GM21825 (cell line): ENCODE data around the gene BPTF.
"Not testable (repeated sequence)": the region's sequence is repeated elsewhere in the genome, so short reads cannot be mapped to it uniquely, and the experiment has no call there.

Source experiments
- ATAC-seq: cut with Tn5 transposase; IDR thresholded peaks from one replicate; pipeline ENCODE4 v1.9.1; 2021; ENCODE audit warnings: mild to moderate bottlenecking, moderate library complexity; ENCODE audit not compliant: unreplicated experiment

Gene BPTF

GRCh38 chr17:67833134-67833533 lies 7.8 kb downstream of the BPTF start:
- no peak for ATAC-seq

DNA sequence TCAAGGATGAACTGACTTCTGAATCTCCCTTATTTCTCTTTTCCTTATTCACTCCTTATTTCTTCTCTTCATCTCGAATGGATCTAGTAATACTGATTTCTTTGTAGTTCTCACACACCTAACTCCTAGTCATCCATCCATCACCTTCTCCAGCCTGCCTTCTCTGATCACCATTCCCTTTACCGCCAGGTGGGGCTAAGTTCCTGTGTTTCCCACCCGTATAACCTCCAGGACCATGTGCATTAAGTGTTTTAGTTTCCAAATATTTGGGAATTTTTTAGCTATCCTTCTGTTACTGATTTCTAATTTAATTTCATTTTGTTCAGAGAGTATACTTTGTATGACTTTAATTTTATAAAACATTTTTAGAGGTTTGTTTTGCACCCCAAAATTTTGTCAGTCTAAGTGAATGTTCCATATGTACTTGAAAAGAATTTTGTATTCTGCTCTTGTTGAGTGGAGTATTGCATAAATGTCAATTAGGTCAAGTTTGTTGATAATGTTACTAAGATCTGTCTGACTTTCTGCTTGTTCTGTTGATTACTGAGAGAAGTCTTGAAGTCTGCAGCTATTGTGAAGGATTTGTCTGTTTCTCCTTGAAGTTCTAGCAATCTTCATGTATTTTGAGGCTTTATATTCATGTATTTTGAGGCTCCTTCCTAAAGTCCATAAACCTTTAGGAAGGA lies 8.8 kb downstream of the BPTF start:
- no peak for ATAC-seq

DNA sequence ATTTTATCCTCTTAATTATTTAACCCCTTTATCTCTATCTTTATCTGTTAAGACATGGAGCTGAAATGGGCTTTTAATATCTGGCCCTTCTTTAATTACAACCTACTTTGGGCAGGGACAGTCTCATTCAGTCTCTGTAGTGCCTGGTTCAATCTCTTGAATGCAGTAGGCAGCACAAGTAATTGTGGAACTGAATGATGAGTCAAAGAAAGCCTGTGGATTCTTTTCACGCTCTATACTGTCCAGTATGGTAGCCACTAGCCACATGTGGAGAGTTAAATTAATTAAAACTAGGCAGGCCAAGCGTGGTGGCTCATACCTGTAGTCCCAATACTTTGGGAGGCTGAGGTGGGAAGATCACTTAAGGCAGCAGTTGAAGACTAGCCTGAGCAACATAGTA lies 9.3 kb downstream of the BPTF start:
- ATAC-seq: no peak

GRCh38 chr17:67836205-67836987 lies 11.1 kb downstream of the BPTF start:
- ATAC-seq: no peak

DNA sequence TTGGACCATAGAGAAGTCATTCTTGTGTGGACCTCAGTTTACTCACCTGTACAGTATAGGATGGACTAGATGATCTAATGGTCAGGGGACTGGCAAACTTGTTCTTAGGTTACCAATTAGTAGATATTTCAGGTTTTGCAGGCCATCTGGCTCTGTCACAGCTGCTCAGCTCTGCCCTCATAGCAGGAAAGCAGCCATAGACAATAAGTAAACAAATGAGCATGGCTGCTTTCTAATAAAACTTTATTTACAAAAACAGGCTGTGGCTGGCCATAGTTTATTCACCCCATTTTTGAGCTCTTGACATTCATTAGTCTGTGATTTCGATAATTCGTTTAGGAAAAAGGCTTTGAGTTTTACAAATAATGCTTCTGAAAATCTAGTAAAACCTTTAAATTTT lies 12.7 kb downstream of the BPTF start:
- no peak for ATAC-seq

GRCh38 chr17:67838538-67838937 lies 13.2 kb downstream of the BPTF start:
- ATAC-seq: no peak

- ATAC-seq: no peak
Measured at GRCh38 chr17:67841992-67842391, 16.7 kb downstream of the BPTF start.

DNA sequence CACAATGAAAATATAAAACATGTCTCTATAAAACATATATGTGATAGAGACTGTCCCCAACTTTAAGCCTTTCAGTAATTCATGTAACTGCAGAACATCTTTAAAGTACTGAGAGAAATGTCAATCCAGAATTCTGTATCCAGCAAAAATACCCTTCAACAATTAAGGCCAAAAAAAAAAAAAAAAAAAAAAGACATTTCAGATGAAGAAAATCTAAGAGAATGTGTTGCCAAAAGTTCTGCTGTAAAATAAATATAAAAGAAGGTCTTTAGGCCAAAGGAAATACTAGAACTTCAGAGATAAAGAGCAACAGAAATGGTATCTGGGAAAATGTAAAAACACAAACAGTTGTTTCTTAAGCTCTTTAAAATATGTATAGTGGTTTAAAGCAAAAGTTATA lies 17.3 kb downstream of the BPTF start:
- ATAC-seq: no peak

GRCh38 chr17:67845374-67845773 lies 20.1 kb downstream of the BPTF start:
- ATAC-seq: no peak

DNA sequence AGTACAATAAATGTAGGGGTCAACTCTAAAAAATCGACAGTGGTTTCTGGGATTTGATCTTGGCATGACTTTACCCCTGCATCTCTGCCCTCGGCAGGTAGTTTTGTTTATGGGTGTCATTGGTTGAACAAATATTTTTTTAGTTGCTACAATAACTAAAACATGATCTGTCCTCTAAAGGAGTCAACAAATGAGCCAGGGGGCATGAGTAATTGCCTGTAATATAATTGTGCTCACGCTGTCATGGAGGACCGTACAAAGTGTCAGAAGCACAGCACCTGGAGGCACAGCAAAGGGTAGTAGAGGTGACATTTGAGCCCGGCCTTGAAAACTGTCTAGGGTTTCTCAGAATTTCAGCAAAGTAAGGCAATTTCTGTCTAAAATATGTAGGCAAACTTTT lies 22.9 kb downstream of the BPTF start:
- ATAC-seq: not testable (repeated sequence)

GRCh38 chr17:67848846-67849245 lies 23.5 kb downstream of the BPTF start:
- not testable (repeated sequence) for ATAC-seq

DNA sequence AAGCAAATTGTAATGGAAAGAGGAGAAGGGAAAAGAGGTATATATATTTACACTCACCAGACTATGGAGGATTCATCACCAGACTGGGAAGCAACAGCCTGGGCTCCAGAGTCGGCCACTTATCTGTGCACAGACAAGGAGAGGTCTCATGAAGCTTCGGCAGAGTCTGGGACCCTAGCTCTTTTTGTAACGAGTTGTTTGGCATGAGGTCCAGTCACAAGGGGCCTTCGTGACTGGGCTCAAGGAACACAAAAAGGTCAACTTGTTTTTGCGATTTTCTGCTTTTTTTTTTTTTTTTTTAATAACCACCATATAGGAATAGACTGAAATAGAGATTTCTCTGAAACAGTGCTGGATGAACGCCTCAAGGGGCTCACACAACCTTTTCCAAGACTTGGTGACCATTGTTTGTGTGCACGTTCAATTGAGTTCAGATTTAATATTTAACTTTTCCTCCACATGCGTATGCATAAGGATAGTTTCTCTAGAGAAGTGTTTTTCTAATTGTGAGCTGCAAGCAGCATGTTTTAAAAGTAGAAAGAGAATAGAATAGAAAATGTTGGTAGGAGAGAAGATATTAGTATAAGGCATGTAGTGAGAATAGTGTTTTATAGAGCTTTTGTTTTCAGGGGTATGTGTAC lies 25.8 kb downstream of the BPTF start:
- ATAC-seq: no peak

GRCh38 chr17:67853703-67854102 lies 28.4 kb downstream of the BPTF start:
- no peak for ATAC-seq

- no peak for ATAC-seq
Measured at GRCh38 chr17:67854378-67854777, 29.1 kb downstream of the BPTF start.

DNA sequence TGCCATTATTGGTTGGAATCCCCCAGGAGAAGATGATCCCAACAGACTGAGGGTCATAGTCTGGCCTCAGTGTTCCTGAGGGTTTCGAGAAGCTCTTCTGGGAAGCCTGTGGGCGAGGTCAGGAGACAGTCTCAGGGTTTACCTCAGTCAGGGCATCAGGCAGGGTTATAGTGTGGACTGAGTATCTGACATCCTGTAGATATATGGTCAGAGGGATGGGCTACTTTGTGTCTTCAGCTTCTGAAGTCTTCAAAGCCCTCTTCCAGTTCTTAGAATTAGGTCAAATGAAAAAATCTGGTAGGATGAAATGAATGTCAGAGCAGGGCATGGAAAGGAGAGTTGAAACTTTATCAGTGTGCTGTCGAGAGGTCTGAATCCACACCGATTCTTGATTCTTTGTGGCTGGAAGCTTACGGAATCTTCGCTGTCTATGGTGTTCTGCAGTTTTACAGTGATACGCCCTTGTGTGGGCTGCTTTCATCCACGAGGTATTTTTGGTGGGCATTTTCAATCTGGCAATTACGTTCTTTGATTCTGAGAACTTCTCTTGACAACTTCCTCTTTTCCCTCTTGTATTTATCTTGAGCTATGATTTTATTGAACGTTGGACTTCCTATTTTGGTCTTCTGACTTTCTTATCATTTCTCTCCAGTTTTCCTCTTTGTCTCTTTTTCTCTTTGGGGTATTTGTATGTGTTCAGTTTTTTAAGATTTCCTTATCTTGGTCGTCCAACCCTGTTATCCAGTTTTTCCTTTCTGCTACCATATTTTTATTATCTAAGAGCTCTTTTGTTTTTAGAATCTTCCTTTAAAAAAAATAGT lies 30.4 kb downstream of the BPTF start:
- no peak for ATAC-seq

GRCh38 chr17:67856402-67856801 lies 31.1 kb downstream of the BPTF start:
- not testable (repeated sequence) for ATAC-seq

DNA sequence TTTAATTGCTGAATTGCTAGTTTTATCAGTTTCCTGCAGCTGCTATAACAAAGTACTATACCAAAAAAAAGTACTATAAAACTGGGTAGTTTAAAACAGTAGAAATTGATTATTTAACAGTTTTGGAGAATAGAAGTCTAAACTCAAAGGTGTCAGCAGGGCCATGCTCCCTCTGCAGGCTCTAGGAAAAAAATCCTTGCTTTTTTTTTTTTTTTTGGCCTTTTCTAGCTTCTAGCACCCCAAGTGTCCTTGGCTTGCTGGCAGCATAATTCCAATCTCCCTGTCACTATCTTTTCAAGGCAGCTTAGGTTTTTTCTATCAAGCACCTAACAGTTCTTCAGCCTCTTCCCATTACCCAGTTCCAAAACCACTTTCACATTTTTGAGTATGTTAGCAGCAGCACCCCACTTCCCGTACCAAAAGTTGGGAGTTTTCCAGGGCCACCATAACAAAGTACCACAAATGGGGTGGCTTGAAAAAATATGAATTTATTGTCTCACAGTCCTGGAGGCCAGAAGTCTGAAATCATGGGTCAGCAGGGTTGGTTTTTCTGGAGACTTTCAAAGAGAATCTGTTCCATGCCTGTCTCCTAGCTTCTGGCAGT lies 37.4 kb downstream of the BPTF start:
- ATAC-seq: no peak

GRCh38 chr17:67863624-67864247 lies 38.4 kb downstream of the BPTF start:
- ATAC-seq: no peak

- ATAC-seq: no peak
Measured at GRCh38 chr17:67865438-67865837, 40.1 kb downstream of the BPTF start.

GRCh38 chr17:67867591-67867990 lies 42.3 kb downstream of the BPTF start:
- no peak for ATAC-seq
